ENCODE measurements around the gene DAP. TPM values are rescaled to one million over a fixed set of nuclear protein-coding genes. Genes with fewer than 3 reads are reported as not detected.

The DAP gene
- total and polyA plus RNA-seq, 2 of the 13 experiments (the other 11 are each of a cell fraction or from before 2014, with no cell fraction given): 22.0 to 57.5 TPM

DNA sequence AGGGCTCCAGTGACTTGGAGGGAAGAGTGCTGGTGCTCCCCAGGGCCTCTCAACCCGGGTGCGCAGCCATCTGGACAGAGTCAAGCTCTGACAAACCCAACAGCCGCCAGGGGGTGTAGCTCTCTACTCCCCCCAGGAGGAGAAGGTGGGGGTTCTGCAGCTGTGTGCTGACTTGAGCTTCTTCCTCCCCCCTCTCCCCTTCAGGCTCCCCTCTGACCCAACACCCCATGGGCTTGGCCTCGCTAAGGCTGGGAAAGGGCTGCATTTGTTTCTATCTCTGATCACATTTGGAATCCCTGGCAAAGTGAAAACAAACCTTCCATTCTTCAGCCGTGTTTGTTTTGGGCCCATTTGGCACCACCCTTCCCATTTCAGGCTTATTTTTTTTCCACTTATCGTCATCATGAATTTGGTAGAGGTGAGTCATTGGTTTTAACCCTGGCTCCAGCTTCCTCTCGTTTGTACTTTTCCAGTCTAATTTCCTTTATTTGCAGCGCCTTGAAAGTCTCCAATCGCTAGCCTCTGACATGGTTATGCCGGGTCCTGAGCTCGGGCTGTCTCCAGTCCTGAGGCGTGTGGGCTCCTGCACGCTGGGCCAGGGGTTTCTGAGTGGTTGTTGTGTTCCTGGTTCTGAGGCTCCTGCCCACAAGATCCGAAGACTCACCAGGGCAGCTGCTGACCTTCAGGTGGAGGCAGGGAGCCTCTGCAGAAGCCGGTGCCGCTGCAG is 36.1 kb downstream of the DAP start (continued):
- TF ChIP-seq, protein P1, sequence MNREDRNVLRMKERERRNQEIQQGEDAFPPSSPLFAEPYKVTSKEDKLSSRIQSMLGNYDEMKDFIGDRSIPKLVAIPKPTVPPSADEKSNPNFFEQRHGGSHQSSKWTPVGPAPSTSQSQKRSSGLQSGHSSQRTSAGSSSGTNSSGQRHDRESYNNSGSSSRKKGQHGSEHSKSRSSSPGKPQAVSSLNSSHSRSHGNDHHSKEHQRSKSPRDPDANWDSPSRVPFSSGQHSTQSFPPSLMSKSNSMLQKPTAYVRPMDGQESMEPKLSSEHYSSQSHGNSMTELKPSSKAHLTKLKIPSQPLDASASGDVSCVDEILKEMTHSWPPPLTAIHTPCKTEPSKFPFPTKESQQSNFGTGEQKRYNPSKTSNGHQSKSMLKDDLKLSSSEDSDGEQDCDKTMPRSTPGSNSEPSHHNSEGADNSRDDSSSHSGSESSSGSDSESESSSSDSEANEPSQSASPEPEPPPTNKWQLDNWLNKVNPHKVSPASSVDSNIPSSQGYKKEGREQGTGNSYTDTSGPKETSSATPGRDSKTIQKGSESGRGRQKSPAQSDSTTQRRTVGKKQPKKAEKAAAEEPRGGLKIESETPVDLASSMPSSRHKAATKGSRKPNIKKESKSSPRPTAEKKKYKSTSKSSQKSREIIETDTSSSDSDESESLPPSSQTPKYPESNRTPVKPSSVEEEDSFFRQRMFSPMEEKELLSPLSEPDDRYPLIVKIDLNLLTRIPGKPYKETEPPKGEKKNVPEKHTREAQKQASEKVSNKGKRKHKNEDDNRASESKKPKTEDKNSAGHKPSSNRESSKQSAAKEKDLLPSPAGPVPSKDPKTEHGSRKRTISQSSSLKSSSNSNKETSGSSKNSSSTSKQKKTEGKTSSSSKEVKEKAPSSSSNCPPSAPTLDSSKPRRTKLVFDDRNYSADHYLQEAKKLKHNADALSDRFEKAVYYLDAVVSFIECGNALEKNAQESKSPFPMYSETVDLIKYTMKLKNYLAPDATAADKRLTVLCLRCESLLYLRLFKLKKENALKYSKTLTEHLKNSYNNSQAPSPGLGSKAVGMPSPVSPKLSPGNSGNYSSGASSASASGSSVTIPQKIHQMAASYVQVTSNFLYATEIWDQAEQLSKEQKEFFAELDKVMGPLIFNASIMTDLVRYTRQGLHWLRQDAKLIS (CRISPR knock-in tag; IDR thresholded peaks at IDR 0.05): no peak
- TF ChIP-seq ZNF432 (CRISPR knock-in tag; IDR thresholded peaks at IDR 0.05; ENCODE audit: borderline replicate concordance) (no peak), NFKB2 (CRISPR knock-in tag; IDR thresholded peaks at IDR 0.05; ENCODE audit: borderline replicate concordance) (no peak), PRPF4 (IDR thresholded peaks at IDR 0.05; ENCODE audit: low read depth, low read length, poor library complexity, severe bottlenecking) (peak; percentile 89), ZNF564 (CRISPR knock-in tag; IDR thresholded peaks at IDR 0.05) (no peak)
- TF ChIP-seq, protein P2, sequence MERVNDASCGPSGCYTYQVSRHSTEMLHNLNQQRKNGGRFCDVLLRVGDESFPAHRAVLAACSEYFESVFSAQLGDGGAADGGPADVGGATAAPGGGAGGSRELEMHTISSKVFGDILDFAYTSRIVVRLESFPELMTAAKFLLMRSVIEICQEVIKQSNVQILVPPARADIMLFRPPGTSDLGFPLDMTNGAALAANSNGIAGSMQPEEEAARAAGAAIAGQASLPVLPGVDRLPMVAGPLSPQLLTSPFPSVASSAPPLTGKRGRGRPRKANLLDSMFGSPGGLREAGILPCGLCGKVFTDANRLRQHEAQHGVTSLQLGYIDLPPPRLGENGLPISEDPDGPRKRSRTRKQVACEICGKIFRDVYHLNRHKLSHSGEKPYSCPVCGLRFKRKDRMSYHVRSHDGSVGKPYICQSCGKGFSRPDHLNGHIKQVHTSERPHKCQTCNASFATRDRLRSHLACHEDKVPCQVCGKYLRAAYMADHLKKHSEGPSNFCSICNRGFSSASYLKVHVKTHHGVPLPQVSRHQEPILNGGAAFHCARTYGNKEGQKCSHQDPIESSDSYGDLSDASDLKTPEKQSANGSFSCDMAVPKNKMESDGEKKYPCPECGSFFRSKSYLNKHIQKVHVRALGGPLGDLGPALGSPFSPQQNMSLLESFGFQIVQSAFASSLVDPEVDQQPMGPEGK (CRISPR knock-in tag; IDR thresholded peaks at IDR 0.05): peak; percentile 52
- TF ChIP-seq, protein P3, sequence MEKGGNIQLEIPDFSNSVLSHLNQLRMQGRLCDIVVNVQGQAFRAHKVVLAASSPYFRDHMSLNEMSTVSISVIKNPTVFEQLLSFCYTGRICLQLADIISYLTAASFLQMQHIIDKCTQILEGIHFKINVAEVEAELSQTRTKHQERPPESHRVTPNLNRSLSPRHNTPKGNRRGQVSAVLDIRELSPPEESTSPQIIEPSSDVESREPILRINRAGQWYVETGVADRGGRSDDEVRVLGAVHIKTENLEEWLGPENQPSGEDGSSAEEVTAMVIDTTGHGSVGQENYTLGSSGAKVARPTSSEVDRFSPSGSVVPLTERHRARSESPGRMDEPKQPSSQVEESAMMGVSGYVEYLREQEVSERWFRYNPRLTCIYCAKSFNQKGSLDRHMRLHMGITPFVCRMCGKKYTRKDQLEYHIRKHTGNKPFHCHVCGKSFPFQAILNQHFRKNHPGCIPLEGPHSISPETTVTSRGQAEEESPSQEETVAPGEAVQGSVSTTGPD (CRISPR knock-in tag; IDR thresholded peaks at IDR 0.05): peak; percentile 84

Data from HepG2 (cell line).